ENCODE results near the gene MACO1.

DNA sequence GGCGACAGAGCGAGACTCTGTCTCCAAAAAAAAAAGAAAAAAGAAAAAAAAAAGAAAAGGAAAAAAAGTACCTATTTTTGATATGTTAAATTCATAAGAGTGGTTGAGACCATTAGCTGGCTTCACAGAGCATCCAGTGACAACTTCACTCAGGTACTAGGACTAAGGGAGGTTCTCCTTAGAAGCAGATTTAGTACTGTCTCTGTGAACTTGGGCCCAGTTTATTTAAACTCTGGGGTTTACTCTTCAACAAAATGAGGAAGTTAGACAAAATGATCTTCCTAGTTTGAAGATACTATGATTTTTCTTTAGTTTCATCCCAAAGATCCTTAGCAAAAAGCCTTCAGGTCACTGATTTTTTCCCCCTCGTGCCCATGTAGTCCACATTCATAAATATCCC, 21.2 kb downstream of the MACO1 start:
- no peak for TF ChIP-seq POLR2AphosphoS5 (IDR thresholded peaks at IDR 0.05; ENCODE audit: low read depth, low read length)
- no peak for TF ChIP-seq SIN3A (IDR thresholded peaks at IDR 0.05; ENCODE audit: borderline replicate concordance, insufficient read depth, low read length)
- TF ChIP-seq, protein P1, sequence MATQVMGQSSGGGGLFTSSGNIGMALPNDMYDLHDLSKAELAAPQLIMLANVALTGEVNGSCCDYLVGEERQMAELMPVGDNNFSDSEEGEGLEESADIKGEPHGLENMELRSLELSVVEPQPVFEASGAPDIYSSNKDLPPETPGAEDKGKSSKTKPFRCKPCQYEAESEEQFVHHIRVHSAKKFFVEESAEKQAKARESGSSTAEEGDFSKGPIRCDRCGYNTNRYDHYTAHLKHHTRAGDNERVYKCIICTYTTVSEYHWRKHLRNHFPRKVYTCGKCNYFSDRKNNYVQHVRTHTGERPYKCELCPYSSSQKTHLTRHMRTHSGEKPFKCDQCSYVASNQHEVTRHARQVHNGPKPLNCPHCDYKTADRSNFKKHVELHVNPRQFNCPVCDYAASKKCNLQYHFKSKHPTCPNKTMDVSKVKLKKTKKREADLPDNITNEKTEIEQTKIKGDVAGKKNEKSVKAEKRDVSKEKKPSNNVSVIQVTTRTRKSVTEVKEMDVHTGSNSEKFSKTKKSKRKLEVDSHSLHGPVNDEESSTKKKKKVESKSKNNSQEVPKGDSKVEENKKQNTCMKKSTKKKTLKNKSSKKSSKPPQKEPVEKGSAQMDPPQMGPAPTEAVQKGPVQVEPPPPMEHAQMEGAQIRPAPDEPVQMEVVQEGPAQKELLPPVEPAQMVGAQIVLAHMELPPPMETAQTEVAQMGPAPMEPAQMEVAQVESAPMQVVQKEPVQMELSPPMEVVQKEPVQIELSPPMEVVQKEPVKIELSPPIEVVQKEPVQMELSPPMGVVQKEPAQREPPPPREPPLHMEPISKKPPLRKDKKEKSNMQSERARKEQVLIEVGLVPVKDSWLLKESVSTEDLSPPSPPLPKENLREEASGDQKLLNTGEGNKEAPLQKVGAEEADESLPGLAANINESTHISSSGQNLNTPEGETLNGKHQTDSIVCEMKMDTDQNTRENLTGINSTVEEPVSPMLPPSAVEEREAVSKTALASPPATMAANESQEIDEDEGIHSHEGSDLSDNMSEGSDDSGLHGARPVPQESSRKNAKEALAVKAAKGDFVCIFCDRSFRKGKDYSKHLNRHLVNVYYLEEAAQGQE (IDR thresholded peaks at IDR 0.05; ENCODE audit: insufficient read depth in 1 of 2, low read depth in 2 of 2, low read length in 2 of 2) = no peak
- no peak for TF ChIP-seq TAF1 (IDR thresholded peaks at IDR 0.05; ENCODE audit: borderline replicate concordance, insufficient read depth, low read length)

Measured in PFSK-1 (cell line).